ENCODE data around the gene CLOCK.

Gene CLOCK

DNA sequence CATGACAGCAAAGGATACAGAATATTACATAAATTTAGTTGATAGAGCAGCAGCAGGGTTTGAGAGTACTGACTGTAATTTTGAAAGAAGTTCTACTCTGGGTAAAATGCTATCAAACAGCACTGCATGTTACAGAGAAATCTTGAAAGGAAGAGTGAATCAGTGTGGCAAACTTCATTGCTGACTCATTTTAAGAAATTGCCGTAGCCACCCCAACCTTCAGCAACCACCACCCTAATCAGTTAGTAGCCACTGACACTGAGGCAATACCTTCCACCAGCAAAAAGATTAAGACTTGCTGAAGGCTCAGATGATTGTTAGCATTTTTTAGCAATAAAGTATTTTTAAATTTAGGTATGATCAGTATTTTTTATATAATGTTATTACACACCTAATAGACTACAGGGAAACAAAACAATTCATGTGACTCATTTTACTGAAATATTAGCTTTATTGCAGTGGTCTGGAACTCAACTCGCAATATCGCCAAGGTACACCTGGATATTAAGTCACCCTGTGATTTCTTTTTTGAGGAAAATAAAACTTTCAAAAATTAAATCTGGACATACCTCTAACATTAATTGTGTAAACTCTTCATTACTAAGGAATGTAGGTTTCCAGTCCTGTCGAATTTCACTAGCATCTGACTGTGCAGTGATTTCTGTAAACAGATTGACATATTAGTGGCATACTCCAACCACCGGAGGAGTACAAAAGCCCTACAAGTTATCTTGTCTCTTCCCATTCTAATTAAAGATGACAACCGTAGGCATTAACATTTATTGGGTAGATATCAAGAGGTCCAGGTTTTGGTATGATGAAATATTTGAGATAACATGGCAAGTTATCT lies 71.1 kb downstream of the CLOCK start:
- no peak for DNase-seq

DNA sequence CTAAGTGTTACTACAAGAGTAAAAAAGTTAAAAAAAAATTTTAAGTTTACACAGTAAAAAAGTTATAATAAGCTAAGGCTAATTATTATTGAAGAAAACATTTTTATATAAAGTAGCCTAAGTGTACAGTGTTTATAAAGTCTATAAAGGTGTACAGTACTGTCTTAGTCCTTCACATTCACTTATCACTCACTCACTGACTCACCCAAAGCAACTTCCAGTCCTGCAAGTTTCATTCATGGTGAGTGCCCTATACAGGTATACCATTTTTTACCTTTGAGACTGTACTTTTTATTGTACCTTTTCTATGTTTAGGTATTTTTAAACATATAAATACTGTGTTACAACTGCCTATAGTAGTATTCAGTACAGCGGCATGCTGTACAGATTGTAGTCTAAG lies 76.7 kb downstream of the CLOCK start:
- DNase-seq: no peak

GRCh38 chr4:55468724-55469123 lies 78.0 kb downstream of the CLOCK start:
- peak in 1 of 3 donors; percentile 7 for DNase-seq

DNA sequence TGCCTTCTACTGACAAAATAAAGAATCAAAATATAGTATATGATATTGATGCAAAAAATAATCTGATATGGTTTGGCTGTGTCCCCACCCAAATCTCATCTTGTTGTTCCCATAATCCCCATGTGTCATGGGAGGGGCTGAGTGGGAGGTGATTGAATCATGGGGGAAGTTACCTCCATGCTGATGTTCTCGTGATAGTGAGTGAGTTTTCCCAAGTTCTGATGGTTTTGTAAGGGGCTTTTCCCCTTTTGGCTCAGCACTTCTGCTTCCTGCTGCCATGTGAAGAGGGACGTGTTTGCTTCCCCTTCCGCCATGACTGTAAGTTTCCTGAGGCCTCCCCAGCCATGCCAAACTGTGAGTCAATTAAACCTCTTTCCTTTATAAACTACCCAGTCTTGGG lies 80.7 kb downstream of the CLOCK start:
- DNase-seq: peak; percentile 39 to 58 (median 51)

- no peak for DNase-seq
Observed at GRCh38 chr4:55458611-55459010, 88.1 kb downstream of the CLOCK start.

GRCh38 chr4:55458164-55458563 lies 88.5 kb downstream of the CLOCK start:
- no peak for DNase-seq

DNA sequence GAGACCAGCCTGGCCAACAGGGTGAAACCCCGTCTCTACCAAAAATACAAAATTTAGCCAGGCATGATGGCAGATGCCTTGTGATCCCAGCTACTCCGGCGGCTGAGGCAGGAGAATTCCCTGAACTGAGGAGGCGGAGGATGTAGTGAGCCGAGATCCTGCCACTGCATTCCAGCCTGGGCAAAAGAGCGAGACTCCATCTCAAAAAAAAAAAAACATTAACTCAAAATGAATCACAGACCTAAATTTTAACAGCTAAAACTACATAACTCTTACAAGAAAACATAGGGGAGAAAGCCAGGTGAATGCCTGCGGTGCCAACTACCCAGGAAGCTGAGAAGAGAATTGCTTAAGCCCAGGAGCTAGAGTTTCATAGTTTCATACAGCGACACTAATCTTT lies 96.1 kb downstream of the CLOCK start:
- no peak for DNase-seq

- no peak for DNase-seq
Observed at GRCh38 chr4:55447831-55448230, 98.9 kb downstream of the CLOCK start.

DNA sequence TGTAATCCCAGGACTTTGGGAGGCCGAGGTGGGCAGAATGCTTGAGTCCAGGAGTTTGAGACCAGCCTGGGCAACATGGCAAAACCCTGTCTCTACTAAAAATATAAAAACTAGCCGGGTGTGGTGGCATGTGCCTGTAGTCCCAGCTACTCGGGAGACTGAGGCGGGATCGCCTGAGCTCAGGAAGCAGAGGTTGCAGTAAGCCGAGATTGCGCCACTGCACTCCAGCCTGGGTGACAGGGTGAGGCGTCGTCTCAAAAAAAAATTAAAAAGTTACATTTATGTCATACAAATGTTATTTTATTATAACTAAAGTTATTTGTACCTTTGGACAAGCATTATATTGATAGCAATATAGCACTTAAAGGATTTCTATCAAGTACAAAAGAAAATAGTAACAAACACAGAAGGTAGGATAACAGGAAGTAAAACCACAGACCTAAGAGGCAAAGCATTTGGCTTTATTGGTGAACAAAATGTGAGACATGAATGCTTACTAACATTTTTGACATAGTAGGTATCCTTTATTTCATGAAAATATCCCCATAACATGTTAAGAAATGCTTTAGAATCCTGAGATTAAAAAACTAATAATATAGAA lies 99.5 kb downstream of the CLOCK start:
- DNase-seq: peak in 1 of 3 donors; percentile 26

DNA sequence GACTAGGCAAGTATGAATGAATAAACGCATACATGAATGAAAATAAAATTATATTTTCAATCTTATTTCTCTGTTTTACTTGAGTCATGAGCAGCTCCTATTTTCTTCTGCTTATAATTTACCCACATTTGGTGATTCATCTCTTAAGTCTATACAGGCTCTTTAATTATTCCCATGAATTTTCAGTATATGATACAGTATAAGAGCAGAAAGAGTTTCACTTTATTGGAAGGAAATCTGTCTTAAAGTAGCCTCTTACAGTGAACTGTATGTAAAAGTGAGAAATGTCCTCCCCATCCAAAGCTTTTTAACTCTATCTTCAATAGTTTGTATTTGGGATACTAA lies 100.2 kb downstream of the CLOCK start:
- no peak for DNase-seq

DNA sequence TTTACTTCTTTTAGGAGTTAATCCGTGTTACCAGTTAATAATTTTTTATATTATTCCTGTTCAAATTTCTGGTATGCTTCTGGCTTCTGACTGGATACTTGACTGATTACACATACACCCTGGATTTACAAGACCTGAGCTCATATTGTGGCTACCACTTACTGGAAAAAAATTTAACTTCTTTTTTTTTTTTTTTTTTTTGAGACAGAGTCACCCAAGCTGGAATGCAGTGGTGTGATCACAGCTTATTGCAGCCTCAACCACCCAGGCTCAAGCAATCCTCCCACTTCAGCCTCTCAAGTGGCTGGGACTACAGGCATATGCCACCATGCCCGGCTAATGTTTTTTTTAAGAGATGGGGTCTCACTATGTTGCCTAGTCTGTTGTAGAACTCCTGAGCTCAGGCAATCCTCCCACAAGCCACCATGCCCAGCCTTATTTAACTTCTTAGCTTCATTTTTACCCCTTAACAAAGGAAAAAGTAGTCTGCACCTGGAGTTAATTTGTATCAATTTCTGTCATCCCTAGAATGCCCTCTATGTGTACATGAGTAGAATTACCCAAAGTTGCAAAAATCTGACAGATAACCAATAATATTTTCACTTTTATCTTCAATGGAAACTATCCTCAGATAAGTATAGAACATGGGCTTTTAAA lies 100.7 kb downstream of the CLOCK start:
- DNase-seq: peak in 1 of 3 donors; percentile 64

DNA sequence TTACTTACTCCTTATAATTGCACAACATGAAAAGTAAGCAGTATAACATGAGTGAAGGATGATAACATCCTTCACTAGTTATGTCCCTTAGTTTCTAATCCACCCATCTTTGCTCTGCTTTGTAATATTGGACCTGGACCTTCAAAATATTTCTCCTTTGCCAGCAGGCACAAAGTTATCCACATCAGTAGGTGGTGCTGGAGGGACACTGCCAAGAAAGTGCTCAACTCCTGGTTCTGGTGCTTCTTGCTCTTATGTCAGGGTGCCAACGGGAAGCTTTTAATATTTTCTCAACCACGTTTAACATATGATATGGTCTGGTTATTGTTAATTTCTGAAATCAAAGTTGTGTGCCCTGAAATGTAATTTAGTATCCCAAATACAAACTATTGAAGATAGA lies 101.9 kb downstream of the CLOCK start:
- DNase-seq: no peak

DNA sequence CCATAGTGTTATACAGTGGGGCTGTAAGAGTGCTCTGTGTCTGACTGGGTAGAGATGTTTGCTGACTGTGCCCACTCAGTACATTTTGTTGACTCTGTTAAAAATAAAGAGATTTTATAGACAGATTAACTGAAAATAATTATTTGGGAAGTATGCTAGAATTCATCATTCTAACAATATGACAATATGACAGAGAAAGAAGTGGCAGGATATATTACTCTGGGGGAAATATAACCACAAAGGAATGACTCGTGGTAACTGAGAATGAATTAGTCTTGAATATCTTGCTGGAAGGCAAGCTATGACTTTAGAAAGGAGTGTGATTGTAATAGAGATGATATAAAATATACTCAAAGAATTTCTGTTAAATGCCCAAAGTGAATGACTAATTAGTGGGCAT lies 104.2 kb downstream of the CLOCK start:
- no peak for DNase-seq

DNA sequence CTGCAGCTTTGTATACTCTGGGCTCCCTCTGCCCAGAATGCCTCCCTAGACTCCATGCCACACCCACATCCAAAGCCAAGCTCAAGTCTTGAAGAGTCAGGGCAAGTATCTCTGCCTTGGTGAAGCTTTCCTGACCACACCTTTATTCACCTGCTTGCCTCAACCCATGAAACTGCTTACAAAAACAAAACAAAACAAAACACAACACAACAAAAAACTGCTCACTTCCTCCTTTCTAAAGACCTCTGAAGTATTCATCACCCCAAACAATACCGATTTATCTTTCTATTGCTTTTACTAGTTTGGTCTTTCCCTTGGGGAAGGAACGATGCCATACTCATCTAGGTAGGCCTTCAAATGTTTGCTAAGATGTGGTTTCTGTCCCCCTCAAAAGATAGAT lies 105.9 kb downstream of the CLOCK start:
- DNase-seq: no peak

GRCh38 chr4:55439023-55439422 lies 107.7 kb downstream of the CLOCK start:
- no peak for DNase-seq

DNA sequence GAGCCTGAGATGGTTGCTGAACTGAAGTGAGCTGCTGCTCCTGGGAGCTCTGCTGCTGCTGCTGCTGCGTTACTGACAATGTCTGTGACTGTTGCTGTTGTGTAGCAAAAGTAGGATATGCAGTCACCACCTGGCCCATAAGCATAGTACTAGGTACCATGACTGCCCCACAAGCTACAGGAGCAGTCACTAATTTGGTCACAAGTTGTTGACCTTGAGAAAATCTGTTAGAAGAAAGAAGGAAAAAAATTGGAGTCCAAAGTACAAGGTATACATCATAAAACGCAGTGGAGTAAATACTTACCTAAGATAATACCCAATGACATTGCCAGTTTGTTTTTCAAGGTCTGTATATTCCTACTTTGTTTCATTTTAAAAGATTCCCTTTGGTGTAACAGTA lies 108.4 kb downstream of the CLOCK start:
- no peak for DNase-seq

DNA sequence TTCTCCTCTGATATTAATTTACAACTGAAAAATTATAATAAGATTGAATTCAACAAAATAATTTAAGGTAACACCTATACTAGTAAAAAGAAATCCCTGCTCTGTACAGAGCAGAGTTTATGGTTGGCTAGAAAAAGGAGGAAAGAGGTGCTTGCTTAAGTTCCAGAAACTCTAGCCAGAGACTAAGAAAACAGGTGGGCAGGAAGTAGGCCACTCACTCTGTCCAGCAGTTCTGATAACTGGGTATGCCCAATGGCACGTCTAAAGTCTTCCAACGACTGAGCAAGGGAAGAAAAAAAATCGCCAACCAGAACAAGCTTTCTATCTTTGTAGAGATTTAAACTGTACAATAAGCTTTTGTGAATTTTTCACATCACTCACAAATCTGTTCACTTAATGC lies 108.9 kb downstream of the CLOCK start:
- DNase-seq: no peak

GRCh38 chr4:55437356-55437796 lies 109.3 kb downstream of the CLOCK start:
- DNase-seq: no peak

DNA sequence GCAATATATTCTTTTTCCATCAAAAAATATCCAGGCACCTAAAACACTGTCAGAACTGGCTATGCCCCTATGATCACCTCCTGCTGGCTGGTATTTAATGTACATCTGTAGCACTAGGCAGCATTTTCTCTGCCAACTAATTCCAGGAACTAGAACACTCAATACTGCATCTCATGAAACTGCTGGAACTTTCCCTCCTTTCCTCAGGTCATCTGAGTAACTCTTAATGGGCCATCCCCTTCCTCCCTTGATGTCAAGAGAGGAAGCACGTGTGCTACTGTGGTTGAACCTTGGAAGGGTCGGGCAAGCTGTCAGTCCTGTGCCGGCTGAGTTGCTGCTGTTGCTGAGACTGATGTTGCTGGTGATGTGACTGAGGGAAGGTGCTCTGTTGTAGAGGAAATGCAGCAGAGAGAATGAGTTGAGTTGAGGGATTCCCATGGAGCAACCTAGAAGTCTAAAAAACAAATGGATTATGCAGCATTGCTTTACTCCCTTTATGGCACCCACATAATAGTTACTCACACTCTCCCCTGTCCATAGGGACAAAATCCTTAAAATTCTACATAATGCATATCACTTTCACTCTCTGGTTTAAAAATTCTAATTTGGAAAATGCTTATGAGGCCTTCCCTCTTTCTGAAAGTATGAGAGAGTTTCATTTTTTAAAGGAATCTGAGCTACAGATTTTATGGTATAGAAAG lies 111.4 kb downstream of the CLOCK start:
- DNase-seq: peak; percentile 28 to 61 (median 30)

GRCh38 chr4:55431710-55432336 lies 114.9 kb downstream of the CLOCK start:
- no peak for DNase-seq

DNA sequence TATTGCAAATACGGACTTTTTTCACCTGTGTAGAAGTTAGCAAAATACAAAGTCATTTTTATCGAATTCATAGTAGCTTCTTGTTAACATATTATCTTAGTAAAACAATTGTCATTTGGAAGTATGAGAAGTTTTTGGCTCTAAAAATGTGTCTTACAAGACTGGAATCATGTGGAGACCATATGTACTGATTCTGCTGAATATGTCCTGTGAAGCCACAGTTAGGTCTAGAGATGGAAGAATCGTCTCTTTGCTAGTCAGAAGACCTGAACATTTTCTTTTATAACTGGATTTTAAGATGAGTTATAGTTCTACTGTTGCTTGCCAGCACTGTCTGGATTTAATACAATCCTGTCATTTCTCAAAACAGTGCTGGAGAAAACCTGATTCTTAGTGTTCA lies 121.9 kb downstream of the CLOCK start:
- DNase-seq: no peak

GRCh38 chr4:55416176-55416575 lies 130.5 kb downstream of the CLOCK start:
- no peak for DNase-seq

DNA sequence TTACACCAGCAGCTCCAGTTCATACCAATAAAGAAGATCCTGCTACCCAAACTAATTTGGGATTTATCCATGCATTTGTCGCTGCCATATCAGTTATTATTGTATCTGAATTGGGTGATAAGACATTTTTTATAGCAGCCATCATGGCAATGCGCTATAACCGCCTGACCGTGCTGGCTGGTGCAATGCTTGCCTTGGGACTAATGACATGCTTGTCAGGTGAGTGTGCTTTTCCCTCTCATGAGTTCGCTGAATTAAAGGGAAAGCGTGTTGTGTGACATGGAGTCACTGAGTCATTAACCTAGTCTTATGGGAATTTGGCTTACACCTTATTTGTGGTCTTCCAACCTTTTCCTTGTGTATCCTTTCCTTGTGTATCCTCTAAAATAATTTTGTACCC lies 135.1 kb downstream of the CLOCK start:
- DNase-seq: no peak
